Suppressor macrophage treated with lipopolysaccharide for 1 hour (primary cell): Measurements from ENCODE around the gene GARRE1.

Source experiments
- DNase-seq, 3 donors: peaks; one replicate each; pipeline ENCODE4 v3.0.0-alpha.2; 2020 to 2022

Gene GARRE1

DNA sequence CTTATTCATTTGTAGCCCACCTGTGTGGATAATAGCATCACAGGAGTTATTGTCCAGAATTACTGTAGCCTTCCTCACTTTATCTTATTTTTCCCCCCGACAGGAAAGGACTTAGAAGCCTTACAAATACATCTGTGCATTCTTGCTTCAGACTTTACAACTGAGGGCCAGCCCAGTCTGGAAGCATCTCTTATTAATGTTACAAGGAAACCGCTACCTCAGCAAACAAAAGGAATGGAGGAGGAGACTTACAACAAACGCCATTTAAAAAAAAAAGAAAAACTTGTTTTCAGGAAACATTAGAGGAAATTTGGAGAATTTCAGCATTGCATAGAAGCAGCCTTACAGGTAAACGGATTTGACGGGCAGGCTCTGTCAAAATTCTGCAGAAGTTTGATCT is 45.2 kb downstream of the GARRE1 start:
- DNase-seq, result no peak

DNA sequence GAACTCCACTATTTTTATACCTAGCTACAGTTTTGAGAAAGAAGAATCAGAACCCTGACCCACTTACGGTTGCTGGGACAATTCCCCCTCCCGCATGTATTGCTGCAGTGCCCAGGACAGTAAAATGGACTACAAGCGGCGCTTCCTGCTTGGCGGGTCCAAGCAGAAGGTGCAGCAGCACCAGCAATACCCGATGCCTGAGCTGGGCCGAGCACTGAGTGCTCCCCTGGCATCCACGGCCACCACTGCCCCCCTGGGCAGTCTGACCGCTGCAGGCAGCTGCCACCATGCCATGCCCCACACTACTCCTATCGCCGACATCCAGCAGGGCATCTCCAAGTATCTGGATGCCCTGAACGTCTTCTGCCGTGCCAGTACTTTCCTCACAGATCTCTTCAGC is 46.0 kb downstream of the GARRE1 start:
- DNase-seq, result no peak

DNA sequence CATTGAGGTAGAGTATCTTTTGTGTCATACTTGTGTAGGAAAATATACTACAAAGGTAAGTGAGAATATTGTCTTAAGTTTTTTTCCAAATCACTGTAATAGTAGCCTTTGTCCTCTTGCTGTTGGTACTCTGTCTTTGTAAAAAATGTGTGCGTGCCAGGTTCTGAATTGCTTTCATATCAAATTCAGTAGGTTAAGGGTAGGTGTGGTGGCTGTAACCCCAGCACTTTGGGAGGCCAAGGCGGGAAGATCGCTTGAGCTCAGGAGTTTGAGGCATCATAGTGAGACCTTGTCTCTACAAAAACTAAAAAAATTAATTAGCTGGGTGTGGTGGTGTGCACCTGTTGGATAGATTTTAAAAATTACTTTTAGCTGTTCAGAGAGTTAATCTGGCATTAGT is 46.6 kb downstream of the GARRE1 start:
- DNase-seq, result no peak
